ENCODE results near the gene IL12B.
"Not testable (repeated sequence)": the region's sequence is repeated elsewhere in the genome, so short reads cannot be mapped to it uniquely, and the experiment has no call there.

Gene IL12B

GRCh38 chr5:159330131-159330800 lies at the start of gene IL12B:
Gene IL12B, minus strand, starts transcription at chr5:159330487. Its CDS starts 3,705 bp downstream, at chr5:159326782.
- DNase-seq = no peak

- no peak for DNase-seq
These were observed 47.4 kb upstream of the IL12B start for GRCh38 chr5:159377653-159378052.

- DNase-seq = not testable (repeated sequence)
These were observed 37.6 kb upstream of the IL12B start for GRCh38 chr5:159367866-159368265.

- not testable (repeated sequence) for DNase-seq
These were observed 36.5 kb upstream of the IL12B start for GRCh38 chr5:159366776-159367175.

GRCh38 chr5:159362220-159362619 lies 31.9 kb upstream of the IL12B start:
- no peak for DNase-seq

- not testable (repeated sequence) for DNase-seq
These were observed 29.6 kb upstream of the IL12B start for GRCh38 chr5:159359871-159360270.

- no peak for DNase-seq
These were observed 29.1 kb upstream of the IL12B start for GRCh38 chr5:159359408-159359807.

- DNase-seq = no peak
These were observed 23.5 kb upstream of the IL12B start for GRCh38 chr5:159353661-159354252.

- not testable (repeated sequence) for DNase-seq
These were observed 20.4 kb upstream of the IL12B start for GRCh38 chr5:159350644-159351043.

GRCh38 chr5:159350216-159350615 lies 19.9 kb upstream of the IL12B start:
- DNase-seq = peak; percentile 43

- no peak for DNase-seq
These were observed 15.6 kb upstream of the IL12B start for GRCh38 chr5:159345861-159346260.

GRCh38 chr5:159345336-159345735 lies 15.0 kb upstream of the IL12B start:
- DNase-seq = no peak

- no peak for DNase-seq
These were observed 13.2 kb upstream of the IL12B start for GRCh38 chr5:159343295-159344094.

- no peak for DNase-seq
These were observed 12.6 kb upstream of the IL12B start for GRCh38 chr5:159342840-159343239.

GRCh38 chr5:159341906-159342310 lies 11.6 kb upstream of the IL12B start:
- peak; percentile 26 for DNase-seq

GRCh38 chr5:159341145-159341544 lies 10.9 kb upstream of the IL12B start:
- DNase-seq = no peak

GRCh38 chr5:159340511-159340910 lies 10.2 kb upstream of the IL12B start:
- no peak for DNase-seq

GRCh38 chr5:159339460-159339859 lies 9.2 kb upstream of the IL12B start:
- no peak for DNase-seq

- DNase-seq = no peak
These were observed 7.8 kb upstream of the IL12B start for GRCh38 chr5:159338118-159338517.

- DNase-seq = no peak
These were observed 7.0 kb upstream of the IL12B start for GRCh38 chr5:159337016-159337955.

GRCh38 chr5:159336586-159336985 lies 6.3 kb upstream of the IL12B start:
- DNase-seq = no peak

GRCh38 chr5:159333545-159333925 lies 3.2 kb upstream of the IL12B start:
- no peak for DNase-seq

All from eye (tissue), 1 donor.